Tibial nerve (tissue), 4 donors: ENCODE measurements around the gene ZNF496. TPM values are rescaled to one million over a fixed set of nuclear protein-coding genes. Genes with fewer than 3 reads are reported as not detected.
"Not testable (repeated sequence)": the region's sequence is repeated elsewhere in the genome, so short reads cannot be mapped to it uniquely, and the experiment has no call there.

Experiments used
- DNase-seq, 2 donors: peaks; one replicate each; pipeline ENCODE4 v3.0.0-alpha.2; 2019; ENCODE audit warnings: low spot score in 2 of 2
- H3K27ac ChIP-seq, 4 donors: fragments of 200-600 bp; sonication (generic) in 3 of 4; one replicate each; pipeline ENCODE4 v1.5.1; 2017 to 2019; ENCODE audit warnings: mild to moderate bottlenecking in 1 of 4
- H3K27me3 ChIP-seq, 2 donors: fragments of 200-600 bp; sonication (generic) in 1 of 2; one replicate each; pipeline versions ENCODE4 v1.5.1 to v1.6.0; 2017 to 2019
- H3K36me3 ChIP-seq, 3 donors: fragments of 200-600 bp; sonication (generic); one replicate each; pipeline ENCODE4 v1.5.1; 2018 to 2019
- H3K4me1 ChIP-seq, 4 donors: fragments of 200-600 bp; sonication (generic) in 3 of 4; one replicate each; pipeline ENCODE4 v1.5.1; 2017 to 2019
- H3K4me3 ChIP-seq, 4 donors: fragments of 200-600 bp; sonication (generic) in 3 of 4; one replicate each; pipeline ENCODE4 v1.5.1; 2017 to 2019; ENCODE audit warnings: mild to moderate bottlenecking in 1 of 4, moderate library complexity in 1 of 4
- H3K9me3 ChIP-seq, 4 donors: fragments of 200-600 bp; sonication (generic) in 3 of 4; one replicate each; pipeline ENCODE4 v1.5.1; 2017 to 2019
- EP300 ChIP-seq, 2 donors: sonication (generic); formaldehyde crosslinking; IDR thresholded peaks; one replicate each; pipeline ENCODE4 v1.6.1; 2017; ENCODE audit warnings: antibody characterized with exemption in 2 of 2, mild to moderate bottlenecking in 1 of 2
- POLR2A ChIP-seq, 2 donors: fragments of 450-650 bp; IDR thresholded peaks; one replicate each; pipeline ENCODE4 v1.6.1; 2017; ENCODE audit warnings: antibody characterized with exemption in 2 of 2, mild to moderate bottlenecking in 2 of 2, moderate library complexity in 2 of 2
- WGBS, 2 donors: methylation state at CpG; one replicate each; pipeline ENCODE4 v1.1.5; 2018; 5-methylcytosine and 5-hydroxymethylcytosine counted together
- small RNA-seq: library from RNA; depleted of rRNA; stranded (forward); fragments of <200 nt; gene quantifications from one replicate; pipeline ENCODE3, GENCODE V24; 2016
- total RNA-seq, 4 donors: library from RNA; depleted of rRNA; stranded (reverse); fragments of >200 nt; gene quantifications; one replicate each; pipeline ENCODE4 v1.1.0, GENCODE V29; 2016
- TF ChIP-seq, protein P1 (sequence below), 5 experiments: fragments of 200-600 bp in 3 of 5; fragments of 450-650 bp in 2 of 5; sonication (generic) in 3 of 5; IDR thresholded peaks; one replicate each; pipeline ENCODE4 v1.5.1; 2016 to 2019; ENCODE audit warnings: antibody characterized with exemption in 5 of 5, mild to moderate bottlenecking in 3 of 5, moderate library complexity in 2 of 5

ZNF496 gene
- total RNA-seq, 4 donors from 2014 or later = 37.5 to 60.6 (median 51.6) TPM

DNA sequence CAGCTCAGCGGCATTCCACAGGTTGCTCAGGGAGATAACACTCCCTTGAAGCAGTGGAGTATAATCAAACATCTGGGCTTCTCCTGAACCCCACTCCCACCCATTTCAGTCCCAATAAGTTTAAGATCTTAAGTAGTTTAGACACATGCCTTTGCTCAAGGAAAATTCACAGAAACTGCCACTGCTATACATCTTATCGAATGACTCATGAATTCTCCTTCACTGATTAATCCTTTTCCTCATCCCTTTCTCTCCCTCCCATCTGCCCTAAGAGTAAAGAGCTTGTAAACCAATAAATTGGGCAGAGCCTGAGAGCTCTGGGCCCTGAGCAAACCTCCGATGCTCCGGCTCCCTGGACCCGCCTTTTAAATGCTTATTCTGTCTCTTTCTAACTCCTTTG, 65.6 kb downstream of the ZNF496 start:
- Histone ChIP-seq H3K27ac (no peak overlapping the region), H3K36me3 (no peaks in the 10 kb centered on the region), H3K27me3 (no peaks in the 10 kb centered on the region), H3K9me3 (peaks cover 0 to 72% (median 12%) of the 10 kb centered on the region in 4 donors), H3K4me3 (no peak overlapping the region), H3K4me1 (no peaks in the 10 kb centered on the region)
- WGBS, 2 donors = 70% methylated on average over 5 of the region's 5 CpGs
- no peak for DNase-seq
- TF ChIP-seq EP300 (IDR thresholded peaks at IDR 0.05) (no peak), POLR2A (IDR thresholded peaks at IDR 0.05) (no peak)
- TF ChIP-seq, protein P1, sequence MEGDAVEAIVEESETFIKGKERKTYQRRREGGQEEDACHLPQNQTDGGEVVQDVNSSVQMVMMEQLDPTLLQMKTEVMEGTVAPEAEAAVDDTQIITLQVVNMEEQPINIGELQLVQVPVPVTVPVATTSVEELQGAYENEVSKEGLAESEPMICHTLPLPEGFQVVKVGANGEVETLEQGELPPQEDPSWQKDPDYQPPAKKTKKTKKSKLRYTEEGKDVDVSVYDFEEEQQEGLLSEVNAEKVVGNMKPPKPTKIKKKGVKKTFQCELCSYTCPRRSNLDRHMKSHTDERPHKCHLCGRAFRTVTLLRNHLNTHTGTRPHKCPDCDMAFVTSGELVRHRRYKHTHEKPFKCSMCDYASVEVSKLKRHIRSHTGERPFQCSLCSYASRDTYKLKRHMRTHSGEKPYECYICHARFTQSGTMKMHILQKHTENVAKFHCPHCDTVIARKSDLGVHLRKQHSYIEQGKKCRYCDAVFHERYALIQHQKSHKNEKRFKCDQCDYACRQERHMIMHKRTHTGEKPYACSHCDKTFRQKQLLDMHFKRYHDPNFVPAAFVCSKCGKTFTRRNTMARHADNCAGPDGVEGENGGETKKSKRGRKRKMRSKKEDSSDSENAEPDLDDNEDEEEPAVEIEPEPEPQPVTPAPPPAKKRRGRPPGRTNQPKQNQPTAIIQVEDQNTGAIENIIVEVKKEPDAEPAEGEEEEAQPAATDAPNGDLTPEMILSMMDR (IDR thresholded peaks at IDR 0.05) = no peak

DNA sequence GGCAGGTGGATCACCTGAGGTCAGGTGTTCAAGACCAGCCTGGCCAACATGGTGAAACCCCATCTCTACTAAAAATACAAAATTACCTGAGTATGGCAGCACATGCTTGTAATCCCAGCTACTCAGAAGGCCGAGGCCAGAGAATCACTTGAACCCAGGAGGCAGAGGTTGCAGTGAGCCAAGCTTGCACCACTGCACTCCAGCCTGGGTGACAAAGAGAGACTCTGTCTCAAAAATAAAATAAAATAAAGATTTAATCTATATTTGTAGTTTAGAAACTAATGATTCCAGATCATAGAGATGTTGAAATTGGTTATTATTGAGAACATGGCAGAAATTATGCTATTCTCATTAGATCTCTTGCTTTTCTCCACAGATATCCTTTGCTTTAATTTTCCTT, 75.9 kb downstream of the ZNF496 start, which contains the start of gene VN1R5:
Gene VN1R5, plus strand, starts transcription at position 301 of the 400 bp plus-strand sequence.
- not testable (repeated sequence) for H3K27ac ChIP-seq, H3K4me1 ChIP-seq, H3K27me3 ChIP-seq, H3K36me3 ChIP-seq, DNase-seq, H3K4me3 ChIP-seq
- WGBS, 2 donors = 85 to 89% methylated on average over 1 of the region's 1 CpG
- H3K9me3 ChIP-seq = peaks cover 0 to 11% (median 0%) of the 10 kb centered on the region in 4 donors

DNA sequence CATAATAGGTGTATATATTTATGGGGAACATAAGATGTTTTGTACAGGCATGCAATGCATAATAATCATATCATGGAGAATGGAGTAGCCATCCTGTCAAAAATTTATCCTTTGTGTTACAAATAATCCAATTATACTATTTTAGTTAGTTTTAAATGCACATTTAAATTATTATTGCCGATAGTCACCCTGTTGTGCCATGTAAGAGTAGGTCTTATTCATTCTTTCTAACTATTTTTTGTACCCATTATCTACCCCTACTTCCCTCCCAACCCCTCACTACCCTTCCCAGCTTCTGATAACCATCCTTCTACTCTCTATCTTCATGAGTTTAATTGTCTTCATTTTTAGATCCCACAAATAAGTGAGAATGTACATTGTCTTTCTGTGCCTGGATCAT, 84.1 kb downstream of the ZNF496 start:
- 95 to 98% methylated on average over 1 of the region's 1 CpG for WGBS, 2 donors
- no peak for DNase-seq
- Histone ChIP-seq H3K9me3 (peaks cover 0 to 37% (median 8%) of the 10 kb centered on the region in 4 donors), H3K4me1 (no peaks in the 10 kb centered on the region), H3K4me3 (no peak overlapping the region), H3K27me3 (no peaks in the 10 kb centered on the region), H3K36me3 (no peaks in the 10 kb centered on the region), H3K27ac (no peak overlapping the region)
- TF ChIP-seq, protein P1 (IDR thresholded peaks at IDR 0.05) = no peak
- TF ChIP-seq EP300 (IDR thresholded peaks at IDR 0.05) = no peak
- TF ChIP-seq POLR2A (IDR thresholded peaks at IDR 0.05) = no peak

Small RNAs within 50 kb of the gene (small RNA-seq; reads per million reads assigned to genes)
- not detected for gene RF00019

Other genes starting within 250 kb of the ZNF496 start
- gene ZNF669, start 227.5 kb downstream of the ZNF496 start, total RNA-seq = 10 to 100 TPM in 1 of 4 donors, 1 to 10 TPM in 3; 6.0 to 12.2 (median 8.7) TPM
- 10 to 100 TPM; 11.1 to 34.1 (median 15.6) TPM for gene ZNF124, start 159.8 kb downstream of the ZNF496 start, total RNA-seq
- not detected for gene VN1R5, start 75.8 kb downstream of the ZNF496 start, total RNA-seq
- 1 to 10 TPM; 1.3 to 4.9 (median 3.1) TPM for gene NLRP3, start 84.3 kb upstream of the ZNF496 start, total RNA-seq
- not detected for gene OR2B11, start 126.2 kb upstream of the ZNF496 start, total RNA-seq
- under 1 TPM in 1 of 4 donors, not detected in 3; 0.21 TPM for gene OR2C3, start 204.6 kb upstream of the ZNF496 start, total RNA-seq
- gene GCSAML, start 217.3 kb upstream of the ZNF496 start, total RNA-seq = 1 to 10 TPM in 1 of 4 donors, under 1 TPM in 1, not detected in 2; 0.42 to 9.0 TPM